Renal pelvis (tissue), 4 donors: ENCODE results near the gene TTN. TPM values are rescaled to one million over a fixed set of nuclear protein-coding genes. Genes with fewer than 3 reads are reported as not detected.

Experiments used
- DNase-seq: peaks from one replicate; pipeline ENCODE4 v3.0.0-alpha.2; 2013
- polyA plus RNA-seq, 3 donors: library from polyadenylated mRNA; unstranded; fragments of 120-200 nt; gene quantifications; one replicate each; pipeline ENCODE4 v1.2.1, GENCODE V29; 2013; ENCODE audit not compliant: insufficient read length in 3 of 3

The TTN gene
- polyA plus RNA-seq, 3 donors, result 1.1 to 1.3 (median 1.2) TPM

- no peak for DNase-seq
These were observed 59.5 kb downstream of the TTN start for GRCh38 chr2:178747767-178748166.

DNA sequence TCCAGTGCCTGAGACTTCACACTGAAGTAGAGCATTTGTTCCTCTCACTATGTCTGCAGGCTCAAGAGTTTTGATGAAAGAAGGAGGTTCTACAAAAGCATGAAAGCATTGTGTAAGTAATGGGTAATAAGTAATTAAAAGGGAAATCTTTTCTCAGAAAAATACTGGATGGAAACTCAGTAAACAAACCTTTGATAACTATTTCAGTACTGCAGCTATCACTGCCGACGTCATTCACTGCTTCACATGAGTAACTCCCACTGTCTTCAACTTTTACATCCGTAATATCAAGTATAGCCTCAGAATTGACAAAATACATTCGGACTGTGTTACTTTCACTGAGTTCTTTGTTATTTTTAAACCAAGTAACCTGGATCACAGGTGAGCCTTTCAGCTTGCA, 72.7 kb downstream of the TTN start:
- no peak for DNase-seq

- DNase-seq, result no peak
These were observed 73.2 kb downstream of the TTN start for GRCh38 chr2:178733975-178734374.

GRCh38 chr2:178732913-178733312, 74.3 kb downstream of the TTN start:
- DNase-seq, result no peak

DNA sequence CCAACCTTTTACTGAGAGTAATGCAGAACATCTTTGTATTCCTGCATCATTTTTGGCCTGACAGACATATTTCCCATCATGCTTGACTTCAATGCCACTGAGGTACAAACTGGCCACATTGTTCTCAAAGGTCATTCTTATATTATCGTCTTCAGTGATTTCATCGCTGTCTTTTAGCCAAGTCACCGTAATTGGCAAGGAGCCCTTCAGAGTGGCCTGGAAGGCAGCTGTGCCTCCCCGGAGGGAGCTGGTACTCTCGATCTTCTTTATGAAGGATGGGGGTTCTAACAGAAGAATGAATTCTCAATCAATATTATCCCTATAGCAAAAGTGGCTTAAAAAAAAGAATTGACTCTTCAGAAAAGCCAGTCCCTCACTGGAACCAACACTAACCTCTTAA, 75.9 kb downstream of the TTN start:
- DNase-seq, result no peak

DNA sequence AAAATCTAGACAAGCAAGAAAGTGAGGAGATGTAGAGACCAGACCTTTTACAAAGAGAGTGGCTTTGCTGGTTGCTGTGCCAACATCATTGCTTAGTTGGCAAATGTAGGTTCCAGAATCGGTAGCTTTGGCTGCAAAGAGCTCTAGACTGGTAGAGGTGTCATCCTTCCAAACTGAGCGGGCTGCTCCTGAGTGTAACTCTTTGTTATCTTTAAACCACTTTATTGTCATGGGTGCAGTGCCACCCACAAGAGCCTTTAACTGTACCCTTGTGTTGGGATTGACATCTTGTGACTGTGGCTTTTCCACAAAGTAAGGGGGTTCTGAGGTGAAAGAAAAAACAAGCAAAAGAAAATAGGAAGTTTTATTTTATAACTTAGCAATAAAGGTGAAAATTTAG, 77.2 kb downstream of the TTN start:
- no peak for DNase-seq

DNA sequence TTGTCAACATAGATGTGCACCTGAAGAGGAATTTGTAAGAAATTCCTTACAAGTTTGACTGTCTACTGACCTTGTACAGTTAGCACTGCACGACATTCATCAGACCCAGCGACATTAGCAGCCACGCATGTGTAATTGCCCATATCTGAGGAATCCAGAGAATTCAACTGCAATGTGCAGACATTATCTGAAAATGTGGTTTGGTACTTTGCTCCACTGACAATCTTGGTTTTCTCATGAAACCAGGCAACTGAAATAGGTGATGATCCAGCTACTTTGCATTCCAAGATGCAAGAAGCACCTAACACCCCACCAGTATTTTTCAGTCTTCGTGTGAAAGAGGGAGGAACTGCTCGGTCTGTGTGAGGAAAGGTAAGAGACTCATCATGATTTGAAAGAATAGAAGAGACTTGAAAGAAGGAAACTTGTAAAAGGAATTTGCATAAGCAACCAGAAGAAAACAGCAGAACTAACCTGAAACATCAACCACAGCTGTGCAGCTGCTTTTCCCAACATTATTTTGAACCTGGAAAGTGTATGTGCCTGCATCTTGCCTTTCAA, 83.4 kb downstream of the TTN start:
- DNase-seq, result no peak

DNA sequence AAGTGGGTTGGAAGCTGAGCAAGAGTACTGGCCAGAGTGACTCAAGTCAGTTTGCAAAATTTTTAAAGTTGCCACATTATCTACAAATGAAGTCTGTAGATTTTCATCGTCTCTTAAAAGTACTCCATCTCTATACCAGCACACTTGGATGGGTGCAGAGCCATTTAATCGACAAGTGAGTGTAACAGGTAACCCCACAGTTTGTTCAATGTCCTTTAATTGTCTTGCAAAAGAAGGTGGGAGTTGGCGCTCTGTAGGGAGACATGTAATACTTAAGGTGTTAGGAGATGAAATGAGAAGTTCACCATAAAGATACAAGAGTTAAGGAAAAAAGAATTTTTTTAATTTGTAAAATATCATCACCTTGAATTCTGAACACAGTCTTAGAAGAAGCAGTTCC, 84.9 kb downstream of the TTN start:
- DNase-seq, result no peak

GRCh38 chr2:178718988-178719387, 88.2 kb downstream of the TTN start:
- DNase-seq, result no peak

GRCh38 chr2:178718283-178718682, 88.9 kb downstream of the TTN start:
- DNase-seq, result no peak

GRCh38 chr2:178716394-178716793, 90.8 kb downstream of the TTN start:
- DNase-seq, result no peak

- no peak for DNase-seq
These were observed 91.9 kb downstream of the TTN start for GRCh38 chr2:178715366-178715765.

DNA sequence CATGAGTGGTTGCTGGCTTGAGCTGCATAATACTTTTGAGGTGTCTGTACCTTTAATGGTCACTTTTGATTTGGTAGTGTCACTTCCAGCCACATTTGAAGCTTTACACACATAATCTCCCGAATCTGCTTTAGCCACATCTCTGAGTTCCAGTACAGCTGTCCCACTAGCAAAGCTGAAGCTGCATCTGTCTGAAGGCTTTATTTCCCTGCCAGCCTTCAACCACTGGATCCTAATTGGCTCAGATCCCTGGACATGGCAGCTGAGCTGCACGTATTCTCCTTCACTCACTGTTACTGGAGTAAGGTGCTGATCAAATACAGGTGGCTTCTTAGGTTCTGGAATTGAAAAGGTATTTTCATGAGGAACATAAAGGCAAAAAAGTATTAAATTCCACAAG, 99.7 kb downstream of the TTN start:
- DNase-seq, result no peak

DNA sequence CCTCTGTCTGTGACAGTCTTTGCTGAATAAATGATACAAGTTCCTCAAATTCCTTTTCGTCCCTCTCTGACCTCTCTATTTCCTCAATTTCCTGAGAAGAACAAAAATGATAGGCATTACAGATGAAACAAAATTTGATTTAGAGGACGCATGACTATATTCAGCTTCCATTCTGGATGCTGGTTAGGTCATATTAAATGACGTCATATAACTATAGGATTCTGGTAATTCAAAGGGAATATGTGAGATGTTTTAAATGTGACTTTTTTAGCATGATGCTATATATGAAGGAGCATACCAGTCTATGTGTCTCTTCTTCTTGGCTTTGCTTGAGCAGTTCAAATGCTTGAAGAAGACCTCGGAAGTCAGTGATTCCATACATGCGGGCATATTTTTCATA, 102.3 kb downstream of the TTN start:
- DNase-seq, result no peak

DNA sequence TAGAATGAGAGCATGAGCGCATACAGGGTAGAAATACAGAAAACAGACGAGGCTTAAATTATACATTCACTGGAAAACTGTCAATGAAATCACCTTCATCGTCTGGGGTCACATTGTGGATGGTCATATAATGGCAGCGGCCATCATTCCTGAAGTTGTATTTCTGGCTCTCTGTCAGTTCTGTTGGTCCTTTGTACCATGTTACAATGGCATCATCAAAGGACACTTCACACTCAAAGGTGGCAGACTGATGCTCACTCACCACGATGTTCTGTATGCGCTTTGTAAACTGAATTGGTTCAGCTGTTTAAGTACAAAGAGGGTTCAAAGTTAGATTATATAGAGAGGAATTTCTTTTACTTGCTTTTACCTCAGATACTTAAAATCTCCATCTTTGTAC, 104.9 kb downstream of the TTN start:
- DNase-seq, result no peak

GRCh38 chr2:178700922-178701342, 106.3 kb downstream of the TTN start:
- DNase-seq, result no peak

DNA sequence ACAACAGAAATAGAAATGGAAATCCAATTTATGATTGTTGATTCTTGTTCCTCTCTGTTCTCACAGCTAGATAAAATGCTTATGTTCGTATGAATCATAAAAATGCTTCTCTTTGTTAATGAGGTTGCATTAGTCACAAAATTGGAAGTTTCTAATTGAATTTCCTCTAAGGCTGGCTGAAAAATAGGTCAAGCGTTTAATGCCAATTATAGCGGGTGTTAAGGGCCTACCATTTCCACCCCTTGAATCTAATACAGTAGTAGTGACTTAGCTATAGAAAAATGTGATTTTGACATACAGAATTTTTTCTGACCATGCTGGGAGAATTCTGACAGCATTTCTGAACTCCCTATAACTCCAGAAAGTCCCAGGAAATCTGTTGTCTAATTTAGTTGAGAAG, 107.1 kb downstream of the TTN start:
- DNase-seq, result no peak

DNA sequence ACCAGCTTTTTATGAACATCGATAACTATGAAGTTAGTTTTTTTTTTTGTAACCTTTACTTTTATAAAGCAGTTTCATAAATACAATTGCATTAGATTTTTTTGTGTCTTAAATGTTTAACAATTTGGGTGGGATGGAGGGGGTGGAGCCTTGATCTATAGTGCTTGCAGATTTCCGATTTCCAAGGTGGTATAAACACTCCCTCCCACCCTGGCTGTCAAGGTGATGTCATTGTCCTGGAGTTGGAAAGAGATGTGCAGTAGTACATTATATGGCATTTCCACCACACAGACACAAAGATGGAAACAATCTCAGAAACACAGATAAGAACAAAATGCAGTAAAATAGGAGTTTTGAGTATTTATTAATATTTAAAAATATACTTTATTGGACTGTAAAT, 114.4 kb downstream of the TTN start:
- DNase-seq, result no peak

- DNase-seq, result no peak
These were observed 117.4 kb downstream of the TTN start for GRCh38 chr2:178689808-178690207.

DNA sequence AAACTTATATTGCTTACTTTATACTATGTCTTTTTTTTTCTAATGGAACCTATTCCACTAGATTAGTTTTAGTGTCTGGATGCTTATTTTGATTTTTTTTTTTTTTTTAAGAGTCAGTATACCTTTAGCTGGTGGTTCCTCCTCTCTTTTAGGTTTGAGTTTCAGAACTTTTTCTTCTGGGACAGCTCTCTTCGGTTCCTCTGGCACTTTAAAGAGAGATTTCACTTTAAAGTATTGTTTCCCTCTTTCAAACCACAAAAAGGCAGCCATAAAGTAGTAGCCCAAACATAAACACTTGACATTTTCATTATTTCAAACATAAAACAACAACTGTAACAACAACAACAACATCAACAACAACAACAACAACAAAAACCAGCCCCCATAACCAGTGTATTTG, 123.3 kb downstream of the TTN start:
- DNase-seq, result no peak

- no peak for DNase-seq
These were observed 126.1 kb downstream of the TTN start for GRCh38 chr2:178681081-178681480.

GRCh38 chr2:178679891-178680290, 127.3 kb downstream of the TTN start:
- DNase-seq, result no peak

DNA sequence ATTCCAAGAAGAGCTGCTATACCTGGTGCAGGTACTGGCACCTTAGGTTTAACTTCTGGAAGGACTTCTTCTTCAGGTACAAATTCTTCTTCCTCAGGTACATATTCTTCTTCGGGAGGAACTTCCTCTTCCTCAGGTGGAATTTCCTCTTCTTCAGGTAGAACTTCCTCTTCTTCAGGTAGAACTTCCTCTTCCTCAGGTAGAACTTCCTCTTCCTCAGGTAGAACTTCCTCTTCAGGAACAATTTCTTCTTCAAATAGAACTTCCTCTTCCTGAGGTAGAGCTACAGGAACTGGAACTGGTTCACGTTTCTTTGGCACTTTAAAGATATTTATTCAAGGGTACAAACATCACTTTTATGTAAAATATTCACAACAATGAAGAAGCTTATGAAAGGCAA, 129.6 kb downstream of the TTN start:
- no peak for DNase-seq

GRCh38 chr2:178676046-178676445, 131.2 kb downstream of the TTN start:
- no peak for DNase-seq

- DNase-seq, result no peak
These were observed 133.1 kb downstream of the TTN start for GRCh38 chr2:178674122-178674521.
